Measurements from ENCODE around the gene HSD17B1.

Gene HSD17B1

DNA sequence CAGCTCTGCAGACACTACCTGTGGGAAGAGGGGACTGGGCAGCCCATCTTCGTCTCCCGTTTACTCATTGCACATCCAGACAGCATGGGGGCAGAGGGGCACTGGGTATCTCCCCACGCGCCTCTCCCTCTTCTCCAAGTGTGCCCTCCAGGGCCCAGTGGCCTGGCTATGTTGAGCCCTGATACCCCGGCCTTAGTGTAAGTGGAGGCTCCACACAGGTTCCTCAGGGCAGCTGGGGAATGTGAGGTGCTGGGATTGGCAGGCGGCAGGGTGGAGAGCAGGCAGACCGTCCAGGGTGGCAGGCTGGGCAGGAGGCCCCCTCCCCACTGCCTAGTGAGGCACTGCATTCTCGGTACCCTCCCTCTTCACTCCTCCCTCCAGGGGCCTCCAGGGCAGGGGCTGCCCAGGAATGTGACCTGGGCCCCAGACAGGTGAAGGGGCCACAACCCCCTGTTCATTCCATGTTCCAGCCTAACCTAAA, 29.9 kb upstream of the HSD17B1 start:
- Histone ChIP-seq H3K27me3 (ENCODE audit: low read depth, low read length) (no peaks in the 10 kb centered on the region), H3K9me3 (ENCODE audit: insufficient read depth, low read length) (no peaks in the 10 kb centered on the region), H2AFZ (ENCODE audit: low read depth, low read length) (no peak overlapping the region), H3K79me2 (ENCODE audit: low read length) (no peaks in the 10 kb centered on the region), H3K36me3 (replicated peaks; ENCODE audit: low read depth, low read length) (peaks cover 10% of the 10 kb centered on the region), H3K27ac (ENCODE audit: low read length) (no peak overlapping the region), H3K9ac (ENCODE audit: low read length) (no peak overlapping the region), H3K4me2 (ENCODE audit: low read length) (no peak overlapping the region), H3K4me3 (ENCODE audit: low read length) (no peak overlapping the region), H4K20me1 (ENCODE audit: insufficient read depth, low read length) (no peaks in the 10 kb centered on the region), H3K4me1 (ENCODE audit: low read length) (peaks cover 13% of the 10 kb centered on the region)
- TF ChIP-seq EZH2phosphoT487 (IDR thresholded peaks at IDR 0.05; ENCODE audit: low read depth): no peak
- TF ChIP-seq, protein P1, sequence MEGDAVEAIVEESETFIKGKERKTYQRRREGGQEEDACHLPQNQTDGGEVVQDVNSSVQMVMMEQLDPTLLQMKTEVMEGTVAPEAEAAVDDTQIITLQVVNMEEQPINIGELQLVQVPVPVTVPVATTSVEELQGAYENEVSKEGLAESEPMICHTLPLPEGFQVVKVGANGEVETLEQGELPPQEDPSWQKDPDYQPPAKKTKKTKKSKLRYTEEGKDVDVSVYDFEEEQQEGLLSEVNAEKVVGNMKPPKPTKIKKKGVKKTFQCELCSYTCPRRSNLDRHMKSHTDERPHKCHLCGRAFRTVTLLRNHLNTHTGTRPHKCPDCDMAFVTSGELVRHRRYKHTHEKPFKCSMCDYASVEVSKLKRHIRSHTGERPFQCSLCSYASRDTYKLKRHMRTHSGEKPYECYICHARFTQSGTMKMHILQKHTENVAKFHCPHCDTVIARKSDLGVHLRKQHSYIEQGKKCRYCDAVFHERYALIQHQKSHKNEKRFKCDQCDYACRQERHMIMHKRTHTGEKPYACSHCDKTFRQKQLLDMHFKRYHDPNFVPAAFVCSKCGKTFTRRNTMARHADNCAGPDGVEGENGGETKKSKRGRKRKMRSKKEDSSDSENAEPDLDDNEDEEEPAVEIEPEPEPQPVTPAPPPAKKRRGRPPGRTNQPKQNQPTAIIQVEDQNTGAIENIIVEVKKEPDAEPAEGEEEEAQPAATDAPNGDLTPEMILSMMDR (IDR thresholded peaks at IDR 0.05; ENCODE audit: low read depth, low read length): no peak

GRCh38 chr17:42525221-42525620, 27.5 kb upstream of the HSD17B1 start:
- H2AFZ ChIP-seq (ENCODE audit: low read depth, low read length): no peak overlapping the region
- no peak overlapping the region for H3K4me3 ChIP-seq (ENCODE audit: low read length)
- no peak overlapping the region for H3K9ac ChIP-seq (ENCODE audit: low read length)
- H3K27me3 ChIP-seq (ENCODE audit: low read depth, low read length): no peaks in the 10 kb centered on the region
- H3K4me2 ChIP-seq (ENCODE audit: low read length): no peak overlapping the region
- peaks cover 10% of the 10 kb centered on the region for H3K36me3 ChIP-seq (replicated peaks; ENCODE audit: low read depth, low read length)
- H3K9me3 ChIP-seq (ENCODE audit: insufficient read depth, low read length): no peaks in the 10 kb centered on the region
- no peaks in the 10 kb centered on the region for H4K20me1 ChIP-seq (ENCODE audit: insufficient read depth, low read length)
- H3K27ac ChIP-seq (ENCODE audit: low read length): no peak overlapping the region
- no peaks in the 10 kb centered on the region for H3K79me2 ChIP-seq (ENCODE audit: low read length)
- TF ChIP-seq EZH2phosphoT487 (IDR thresholded peaks at IDR 0.05; ENCODE audit: low read depth): no peak
- TF ChIP-seq, protein P1 (IDR thresholded peaks at IDR 0.05; ENCODE audit: low read depth, low read length): no peak
- H3K4me1 ChIP-seq (ENCODE audit: low read length): peaks cover 20% of the 10 kb centered on the region

DNA sequence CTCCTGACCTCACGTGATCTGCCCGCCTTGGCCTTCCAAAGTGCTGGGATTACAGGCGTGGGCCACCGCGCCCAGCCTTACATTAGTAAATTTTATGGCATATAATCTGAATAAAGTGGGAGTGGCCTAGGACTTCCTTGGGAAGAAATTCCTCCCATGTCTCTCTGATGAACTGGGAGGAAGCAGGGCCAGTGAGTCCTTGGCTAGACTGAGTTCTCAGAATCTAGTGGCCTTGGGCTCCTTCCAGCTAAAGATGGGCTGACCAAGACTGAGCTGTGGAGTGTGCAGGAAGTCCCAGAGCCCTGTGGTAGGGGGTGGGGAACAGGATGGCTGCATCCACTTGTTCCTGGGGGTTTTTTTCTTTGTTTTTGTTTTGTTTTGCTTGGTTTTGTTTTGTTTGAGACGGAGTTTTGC, 26.7 kb upstream of the HSD17B1 start:
- no peak overlapping the region for H2AFZ ChIP-seq (ENCODE audit: low read depth, low read length)
- no peaks in the 10 kb centered on the region for H3K27me3 ChIP-seq (ENCODE audit: low read depth, low read length)
- H3K27ac ChIP-seq (ENCODE audit: low read length): no peak overlapping the region
- H3K4me1 ChIP-seq (ENCODE audit: low read length): peaks cover 28% of the 10 kb centered on the region
- no peak overlapping the region for H3K4me2 ChIP-seq (ENCODE audit: low read length)
- H3K9me3 ChIP-seq (ENCODE audit: insufficient read depth, low read length): no peaks in the 10 kb centered on the region
- no peaks in the 10 kb centered on the region for H4K20me1 ChIP-seq (ENCODE audit: insufficient read depth, low read length)
- no peak overlapping the region for H3K9ac ChIP-seq (ENCODE audit: low read length)
- no peak overlapping the region for H3K4me3 ChIP-seq (ENCODE audit: low read length)
- H3K79me2 ChIP-seq (ENCODE audit: low read length): no peaks in the 10 kb centered on the region
- TF ChIP-seq, protein P1 (IDR thresholded peaks at IDR 0.05; ENCODE audit: low read depth, low read length): no peak
- TF ChIP-seq EZH2phosphoT487 (IDR thresholded peaks at IDR 0.05; ENCODE audit: low read depth): no peak
- peaks cover 9% of the 10 kb centered on the region for H3K36me3 ChIP-seq (replicated peaks; ENCODE audit: low read depth, low read length)

DNA sequence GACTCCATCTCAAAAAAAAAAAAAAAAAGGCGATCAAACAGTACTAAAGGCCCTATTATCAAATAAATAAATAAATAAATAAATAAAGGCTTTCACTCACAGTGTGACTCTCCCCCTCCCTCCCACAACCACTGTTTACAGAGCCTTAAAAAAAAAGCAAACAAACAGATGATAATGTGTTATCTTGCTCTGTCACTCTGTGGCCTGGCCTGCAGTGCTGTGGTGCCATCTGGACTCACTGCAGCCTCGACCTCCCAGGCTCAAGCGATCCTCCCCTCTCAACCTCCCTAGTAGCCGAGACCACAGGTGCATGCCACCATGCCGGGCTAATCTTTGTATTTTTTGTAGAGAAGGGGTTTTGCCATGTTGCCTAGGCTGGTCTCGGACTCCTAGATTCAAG, 24.8 kb upstream of the HSD17B1 start:
- no peak overlapping the region for H3K27ac ChIP-seq (ENCODE audit: low read length)

More for the DNA sequence above, 24.8 kb upstream of the HSD17B1 start:
- no peaks in the 10 kb centered on the region for H3K9me3 ChIP-seq (ENCODE audit: insufficient read depth, low read length)
- H3K4me3 ChIP-seq (ENCODE audit: low read length): no peak overlapping the region
- H3K79me2 ChIP-seq (ENCODE audit: low read length): no peaks in the 10 kb centered on the region
- no peaks in the 10 kb centered on the region for H3K36me3 ChIP-seq (replicated peaks; ENCODE audit: low read depth, low read length)
- no peak overlapping the region for H3K9ac ChIP-seq (ENCODE audit: low read length)
- H3K4me2 ChIP-seq (ENCODE audit: low read length): no peak overlapping the region
- H3K4me1 ChIP-seq (ENCODE audit: low read length): peaks cover 34% of the 10 kb centered on the region
- TF ChIP-seq EZH2phosphoT487 (IDR thresholded peaks at IDR 0.05; ENCODE audit: low read depth): no peak
- TF ChIP-seq, protein P1 (IDR thresholded peaks at IDR 0.05; ENCODE audit: low read depth, low read length): no peak
- no peaks in the 10 kb centered on the region for H3K27me3 ChIP-seq (ENCODE audit: low read depth, low read length)
- H2AFZ ChIP-seq (ENCODE audit: low read depth, low read length): no peak overlapping the region
- H4K20me1 ChIP-seq (ENCODE audit: insufficient read depth, low read length): no peaks in the 10 kb centered on the region
